Measurements from ENCODE around the gene HMOX2. TPM values are rescaled to one million over a fixed set of nuclear protein-coding genes. Genes with fewer than 3 reads are reported as not detected.

HMOX2 gene
- total and polyA plus RNA-seq, 3 donors from 2014 or later = 67.3 to 216 (median 92.0) TPM

GRCh38 chr16:4442371-4442770 is 33.8 kb upstream of the HMOX2 start:
- no peaks in the 10 kb centered on the region for H3K4me1 ChIP-seq
- DNase-seq = peak; percentile 80
- H3K9me3 ChIP-seq = no peaks in the 10 kb centered on the region
- no peak overlapping the region for H3K4me3 ChIP-seq
- TF ChIP-seq CTCF (IDR thresholded peaks at IDR 0.05) = no peak
- no peak for TF ChIP-seq POLR2A (IDR thresholded peaks at IDR 0.05)
- H3K27ac ChIP-seq = no peak overlapping the region
- intact Hi-C loops (cut with DNase I; ENCODE audit: low total_unique reads) = no loop called here
- WGBS, 2 donors = 78 to 91% methylated on average over 11 of the region's 11 CpGs
- H3K27me3 ChIP-seq = no peaks in the 10 kb centered on the region
- no peaks in the 10 kb centered on the region for H3K36me3 ChIP-seq (ENCODE audit: low read depth, missing control alignments)

GRCh38 chr16:4443271-4443670 is 32.9 kb upstream of the HMOX2 start:
- no peaks in the 10 kb centered on the region for H3K9me3 ChIP-seq
- TF ChIP-seq POLR2A (IDR thresholded peaks at IDR 0.05) (no peak), CTCF (IDR thresholded peaks at IDR 0.05) (no peak)
- no peak for DNase-seq
- intact Hi-C loops (cut with DNase I; ENCODE audit: low total_unique reads) = no loop called here
- H3K27me3 ChIP-seq = no peaks in the 10 kb centered on the region
- H3K27ac ChIP-seq = no peak overlapping the region
- H3K4me3 ChIP-seq = no peak overlapping the region
- 68 to 72% methylated on average over 5 of the region's 5 CpGs for WGBS, 2 donors
- H3K4me1 ChIP-seq = no peaks in the 10 kb centered on the region
- H3K36me3 ChIP-seq (ENCODE audit: low read depth, missing control alignments) = no peaks in the 10 kb centered on the region

GRCh38 chr16:4443986-4444385 is 32.2 kb upstream of the HMOX2 start:
- H3K4me1 ChIP-seq = no peaks in the 10 kb centered on the region
- H3K27ac ChIP-seq = no peak overlapping the region
- no peaks in the 10 kb centered on the region for H3K36me3 ChIP-seq (ENCODE audit: low read depth, missing control alignments)
- no peaks in the 10 kb centered on the region for H3K9me3 ChIP-seq
- H3K4me3 ChIP-seq = no peak overlapping the region
- H3K27me3 ChIP-seq = no peaks in the 10 kb centered on the region
- TF ChIP-seq CTCF (IDR thresholded peaks at IDR 0.05) (no peak), POLR2A (IDR thresholded peaks at IDR 0.05) (no peak)
- intact Hi-C loops (cut with DNase I; ENCODE audit: low total_unique reads) = no loop called here
- DNase-seq = no peak
- 92 to 93% methylated on average over 4 of the region's 4 CpGs for WGBS, 2 donors

DNA sequence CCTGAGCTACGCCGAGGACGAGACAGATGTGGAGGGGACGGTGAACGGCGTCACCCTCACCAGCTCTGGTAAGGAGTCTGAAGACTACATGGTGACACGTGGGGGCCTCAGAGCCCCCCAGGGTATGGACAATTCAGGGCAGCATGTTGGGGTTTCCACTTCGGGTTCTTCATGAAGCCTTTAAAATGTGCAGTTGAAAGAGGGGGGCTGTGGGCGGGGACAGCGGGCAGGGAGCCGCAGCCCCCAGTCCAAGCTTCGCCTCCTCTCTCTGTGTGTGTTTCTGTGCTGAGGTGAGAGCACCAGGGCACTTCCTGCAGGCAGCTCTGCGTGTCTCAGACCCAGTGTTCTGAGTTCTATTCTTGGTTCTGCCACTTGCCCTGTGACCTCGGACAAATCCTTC is 25.8 kb upstream of the HMOX2 start:
- Histone ChIP-seq H3K27me3 (no peaks in the 10 kb centered on the region), H3K27ac (no peak overlapping the region), H3K36me3 (ENCODE audit: low read depth, missing control alignments) (no peaks in the 10 kb centered on the region), H3K4me1 (no peaks in the 10 kb centered on the region), H3K9me3 (no peaks in the 10 kb centered on the region), H3K4me3 (no peak overlapping the region)
- no peak for TF ChIP-seq POLR2A (IDR thresholded peaks at IDR 0.05)
- 87 to 95% methylated on average over 8 to 14 of the region's 14 CpGs for WGBS, 2 donors
- DNase-seq = no peak
- intact Hi-C loops (cut with DNase I; ENCODE audit: low total_unique reads) = no loop called here

GRCh38 chr16:4450931-4451519 is 25.2 kb upstream of the HMOX2 start:
- no peaks in the 10 kb centered on the region for H3K4me1 ChIP-seq
- no peak for DNase-seq
- no peaks in the 10 kb centered on the region for H3K36me3 ChIP-seq (ENCODE audit: low read depth, missing control alignments)
- no peak overlapping the region for H3K4me3 ChIP-seq
- no peaks in the 10 kb centered on the region for H3K9me3 ChIP-seq
- WGBS, 2 donors = 85 to 89% methylated on average over 10 to 14 of the region's 14 CpGs
- H3K27ac ChIP-seq = no peak overlapping the region
- TF ChIP-seq POLR2A (IDR thresholded peaks at IDR 0.05) (no peak), CTCF (IDR thresholded peaks at IDR 0.05) (no peak)
- H3K27me3 ChIP-seq = no peaks in the 10 kb centered on the region
- intact Hi-C loops (cut with DNase I; ENCODE audit: low total_unique reads) = no loop called here
